Esophagus squamous epithelium (tissue), 5 donors: ENCODE results near the gene TNFRSF25. TPM values are rescaled to one million over a fixed set of nuclear protein-coding genes. Genes with fewer than 3 reads are reported as not detected.
"Not testable (repeated sequence)": the region's sequence is repeated elsewhere in the genome, so short reads cannot be mapped to it uniquely, and the experiment has no call there.

Source experiments
- DNase-seq: peaks from one replicate; lab custom pipeline; 2025; lab: John Stamatoyannopoulos, UW
- H3K27ac ChIP-seq, 4 donors: fragments of 200-600 bp; sonication (generic); one replicate each; pipeline ENCODE4 v1.5.1; 2016 to 2019; ENCODE audit warnings: mild to moderate bottlenecking in 1 of 4
- H3K27me3 ChIP-seq, 4 donors: fragments of 200-600 bp; sonication (generic); 1 replicate in 3 of 4; 2 replicates in 1 of 4; pipeline versions ENCODE4 v1.5.1 to v1.6.0; 2017 to 2021; ENCODE audit warnings: antibody characterized with exemption in 1 of 4
- H3K36me3 ChIP-seq, 3 donors: fragments of 200-600 bp; sonication (generic); one replicate each; pipeline ENCODE4 v1.5.1; 2016 to 2019
- H3K4me1 ChIP-seq, 3 donors: fragments of 200-600 bp; sonication (generic); one replicate each; pipeline ENCODE4 v1.5.1; 2017 to 2019
- H3K4me3 ChIP-seq, 4 donors: fragments of 200-600 bp; sonication (generic); 1 replicate in 3 of 4; 2 replicates in 1 of 4; pipeline ENCODE4 v1.5.1; 2016 to 2019; ENCODE audit warnings: mild to moderate bottlenecking in 2 of 4, moderate library complexity in 1 of 4
- H3K9me3 ChIP-seq, 3 donors: fragments of 200-600 bp; sonication (generic); one replicate each; pipeline ENCODE4 v1.5.1; 2016 to 2019
- POLR2A ChIP-seq, 4 donors: fragments of 450-650 bp; IDR thresholded peaks; one replicate each; pipeline ENCODE4 v1.6.1; 2017; ENCODE audit warnings: antibody characterized with exemption in 4 of 4, mild to moderate bottlenecking in 4 of 4, moderate library complexity in 3 of 4
- WGBS, 2 donors: methylation state at CpG; one replicate each; pipeline ENCODE4 v1.1.5; 2018; 5-methylcytosine and 5-hydroxymethylcytosine counted together
- intact Hi-C: fragments of 100-400 bp; cut with DNase I; formaldehyde crosslinking; loops from one replicate; pipeline ENCODE4 v1.15.0; 2022
- total RNA-seq, 4 donors: library from RNA; depleted of rRNA; stranded (reverse); fragments of >200 nt; gene quantifications; one replicate each; pipeline ENCODE4 v1.1.0, GENCODE V29; 2016
- TF ChIP-seq, protein P1 (sequence below), 6 experiments: fragments of 450-650 bp in 4 of 6; fragments of 200-600 bp in 2 of 6; sonication (generic) in 2 of 6; IDR thresholded peaks; one replicate each; pipeline ENCODE4 v1.5.1; 2016 to 2019; ENCODE audit warnings: antibody characterized with exemption in 6 of 6, mild to moderate bottlenecking in 4 of 6, moderate library complexity in 4 of 6
- donor health status: DM: yes; HTN: yes; CAD: no.

The TNFRSF25 gene
- total RNA-seq, 4 donors from 2014 or later = 22.1 to 47.3 (median 34.3) TPM

DNA sequence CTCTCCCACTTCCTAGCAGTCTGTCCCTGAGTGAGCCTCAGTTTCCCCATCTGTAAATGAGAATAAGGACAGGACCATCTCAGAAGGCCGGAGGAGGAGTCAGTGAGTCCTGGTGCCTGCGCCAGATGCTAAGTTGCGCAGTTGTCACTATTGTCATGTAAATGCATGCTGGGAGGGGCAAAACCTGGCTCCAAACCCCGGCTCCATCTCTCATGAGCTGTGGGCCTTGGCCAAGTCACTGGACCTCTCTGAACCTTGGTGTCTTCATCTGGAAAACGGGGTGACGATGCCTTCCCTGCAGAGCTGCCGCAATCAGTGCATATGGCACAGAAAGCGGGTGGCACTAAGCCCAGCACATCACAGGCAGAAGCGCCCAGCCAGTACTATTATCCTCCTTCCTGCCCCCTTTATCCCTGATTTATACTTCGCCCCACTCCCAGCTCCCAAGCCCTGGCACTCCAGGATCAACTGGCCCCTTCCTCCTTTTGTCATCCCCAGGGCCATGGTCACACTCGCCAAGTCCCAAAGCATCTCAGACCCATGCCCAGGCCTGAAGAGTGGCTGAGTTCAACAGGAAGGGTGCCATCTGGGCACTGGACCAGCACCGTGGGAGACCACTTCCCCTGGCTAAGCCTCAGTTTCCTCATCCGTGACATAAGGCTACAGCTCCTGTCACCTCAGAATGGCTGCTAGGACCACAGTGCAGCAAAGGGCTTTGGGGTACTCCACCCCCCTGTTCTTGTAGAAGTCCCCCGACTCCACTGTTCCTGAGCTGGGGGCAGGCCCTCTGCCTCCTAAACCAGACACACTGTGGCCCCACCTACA is 29.8 kb upstream of the TNFRSF25 start:
- no peaks in the 10 kb centered on the region for H3K36me3 ChIP-seq
- H3K4me3 ChIP-seq = peak overlapping the region; percentile 51 to 84 (median 61)
- TF ChIP-seq POLR2A (IDR thresholded peaks at IDR 0.05) = no peak
- TF ChIP-seq, protein P1, sequence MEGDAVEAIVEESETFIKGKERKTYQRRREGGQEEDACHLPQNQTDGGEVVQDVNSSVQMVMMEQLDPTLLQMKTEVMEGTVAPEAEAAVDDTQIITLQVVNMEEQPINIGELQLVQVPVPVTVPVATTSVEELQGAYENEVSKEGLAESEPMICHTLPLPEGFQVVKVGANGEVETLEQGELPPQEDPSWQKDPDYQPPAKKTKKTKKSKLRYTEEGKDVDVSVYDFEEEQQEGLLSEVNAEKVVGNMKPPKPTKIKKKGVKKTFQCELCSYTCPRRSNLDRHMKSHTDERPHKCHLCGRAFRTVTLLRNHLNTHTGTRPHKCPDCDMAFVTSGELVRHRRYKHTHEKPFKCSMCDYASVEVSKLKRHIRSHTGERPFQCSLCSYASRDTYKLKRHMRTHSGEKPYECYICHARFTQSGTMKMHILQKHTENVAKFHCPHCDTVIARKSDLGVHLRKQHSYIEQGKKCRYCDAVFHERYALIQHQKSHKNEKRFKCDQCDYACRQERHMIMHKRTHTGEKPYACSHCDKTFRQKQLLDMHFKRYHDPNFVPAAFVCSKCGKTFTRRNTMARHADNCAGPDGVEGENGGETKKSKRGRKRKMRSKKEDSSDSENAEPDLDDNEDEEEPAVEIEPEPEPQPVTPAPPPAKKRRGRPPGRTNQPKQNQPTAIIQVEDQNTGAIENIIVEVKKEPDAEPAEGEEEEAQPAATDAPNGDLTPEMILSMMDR (IDR thresholded peaks at IDR 0.05) = no peak
- H3K4me1 ChIP-seq = peaks cover 35 to 73% (median 38%) of the 10 kb centered on the region in 3 donors
- peak overlapping the region in 1 of 4 donors; percentile 71 for H3K27ac ChIP-seq
- peaks cover 0 to 15% (median 0%) of the 10 kb centered on the region in 4 donors for H3K27me3 ChIP-seq
- H3K9me3 ChIP-seq = no peaks in the 10 kb centered on the region
- intact Hi-C loops = no loop called here
- 47 to 70% methylated on average over 6 of the region's 14 CpGs for WGBS, 2 donors
- DNase-seq = no peak

DNA sequence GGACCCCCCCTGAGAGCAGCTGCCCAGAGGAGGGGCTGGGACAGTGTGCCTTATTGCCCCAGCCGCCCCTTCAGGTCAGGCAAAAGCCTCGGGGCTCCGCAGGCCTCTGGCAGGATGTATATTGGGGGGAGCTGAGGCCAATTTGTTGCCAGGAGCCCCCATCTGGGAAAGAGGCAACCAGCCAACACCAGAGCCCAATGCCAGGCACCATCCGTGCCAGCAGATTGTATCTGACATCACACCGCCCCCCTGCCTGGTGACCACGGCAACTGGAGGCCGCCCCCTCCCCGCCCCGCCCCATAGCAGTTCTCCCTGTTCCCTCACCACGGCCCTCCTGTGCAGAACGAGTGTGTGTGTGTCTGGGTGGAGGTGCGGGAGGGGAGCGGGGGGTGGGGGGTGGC is 29.1 kb upstream of the TNFRSF25 start:
- WGBS, 2 donors = 100% methylated on average over 1 of the region's 13 CpGs; no CpG with 5 or more reads in 1 of the 2 donors
- TF ChIP-seq, protein P1 (IDR thresholded peaks at IDR 0.05) = no peak
- TF ChIP-seq POLR2A (IDR thresholded peaks at IDR 0.05) = no peak
- H3K27ac ChIP-seq = no peak overlapping the region
- peaks cover 37 to 78% (median 45%) of the 10 kb centered on the region in 3 donors for H3K4me1 ChIP-seq
- no peaks in the 10 kb centered on the region for H3K9me3 ChIP-seq
- DNase-seq = no peak
- peaks cover 0 to 22% (median 0%) of the 10 kb centered on the region in 4 donors for H3K27me3 ChIP-seq
- H3K4me3 ChIP-seq = no peak overlapping the region
- H3K36me3 ChIP-seq = no peaks in the 10 kb centered on the region
- intact Hi-C loops = no loop called here

DNA sequence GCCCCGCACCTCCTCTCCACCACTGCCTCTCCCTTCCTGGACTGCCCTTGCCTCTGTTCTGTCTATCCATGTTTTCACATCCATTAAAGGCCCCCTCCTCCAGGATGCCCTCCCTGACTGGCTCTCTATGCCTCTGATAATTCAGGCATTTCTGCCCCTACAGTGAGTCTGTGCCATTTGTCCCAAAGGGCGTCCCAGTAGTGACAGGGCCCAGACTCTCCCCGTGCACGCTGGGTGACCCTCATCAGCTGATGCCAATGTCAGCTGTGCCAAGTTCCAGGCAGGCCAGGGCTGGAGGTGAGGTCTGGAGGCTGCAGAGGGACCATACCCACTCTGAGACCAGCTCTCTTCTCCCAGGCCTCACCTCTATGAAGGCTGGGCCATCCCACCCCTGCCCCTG is 28.7 kb upstream of the TNFRSF25 start:
- Histone ChIP-seq H3K36me3 (no peaks in the 10 kb centered on the region), H3K4me3 (no peak overlapping the region), H3K27me3 (peaks cover 0 to 26% (median 0%) of the 10 kb centered on the region in 4 donors), H3K27ac (no peak overlapping the region), H3K4me1 (peaks cover 37 to 82% (median 46%) of the 10 kb centered on the region in 3 donors), H3K9me3 (no peaks in the 10 kb centered on the region)
- intact Hi-C loops = no loop called here
- TF ChIP-seq POLR2A (IDR thresholded peaks at IDR 0.05) = no peak
- TF ChIP-seq, protein P1 (IDR thresholded peaks at IDR 0.05) = no peak
- WGBS, 2 donors = 69 to 87% methylated on average over 1 to 3 of the region's 4 CpGs
- no peak for DNase-seq

DNA sequence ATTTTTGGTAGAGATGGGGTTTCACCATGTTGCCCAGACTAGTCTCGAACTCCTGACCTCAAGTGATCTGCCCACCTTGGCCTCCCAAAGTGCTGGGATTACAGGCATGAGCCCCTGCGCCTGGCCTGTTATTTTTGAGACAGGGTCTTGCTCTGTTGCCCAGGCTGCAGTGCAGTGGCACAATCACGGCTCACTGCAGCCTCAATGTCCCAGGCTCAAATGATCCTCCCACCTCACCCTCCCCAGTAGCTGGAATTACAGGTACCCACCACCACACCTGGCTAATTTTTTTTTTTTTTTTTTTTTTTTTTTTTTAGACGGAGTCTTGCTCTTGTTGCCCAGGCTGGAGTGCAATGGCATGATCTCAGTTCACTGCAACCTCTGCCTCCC is 27.9 kb upstream of the TNFRSF25 start:
- H3K27ac ChIP-seq, H3K36me3 ChIP-seq, DNase-seq, intact Hi-C loops, H3K4me3 ChIP-seq, H3K9me3 ChIP-seq: not testable (repeated sequence)
- Histone ChIP-seq H3K27me3 (peaks cover 0 to 23% (median 0%) of the 10 kb centered on the region in 4 donors), H3K4me1 (peaks cover 37 to 85% (median 52%) of the 10 kb centered on the region in 3 donors)
- 90 to 94% methylated on average over 3 of the region's 4 CpGs for WGBS, 2 donors

DNA sequence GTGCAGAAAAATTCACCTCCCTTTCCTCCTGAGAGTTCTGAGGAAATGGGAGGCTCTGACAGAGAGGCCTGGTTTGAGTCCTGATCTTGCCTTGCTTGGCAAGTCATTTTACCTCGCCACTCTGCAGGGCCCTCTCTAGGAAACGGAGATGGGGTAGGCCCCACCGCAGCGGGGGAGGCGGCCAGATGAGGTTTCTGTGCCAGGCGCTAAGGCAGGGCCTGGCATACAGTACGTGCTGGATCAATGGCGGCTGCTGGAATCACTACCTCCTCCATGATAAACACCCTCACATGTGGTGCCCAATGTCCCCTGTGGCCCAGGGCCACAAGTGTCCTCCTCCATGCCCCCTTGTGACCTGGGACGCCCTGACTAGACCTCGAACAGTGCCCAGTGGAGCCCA is 26.0 kb upstream of the TNFRSF25 start:
- peak overlapping the region; percentile 90 to 97 (median 93) for H3K27ac ChIP-seq
- no peak overlapping the region for H3K4me3 ChIP-seq
- peaks cover 35 to 87% (median 51%) of the 10 kb centered on the region in 3 donors for H3K4me1 ChIP-seq
- WGBS, 2 donors = 13 to 37% methylated on average over 2 to 3 of the region's 10 CpGs
- DNase-seq = no peak
- H3K27me3 ChIP-seq = peaks cover 0 to 18% (median 0%) of the 10 kb centered on the region in 4 donors
- intact Hi-C loops = no loop called here
- TF ChIP-seq, protein P1 (IDR thresholded peaks at IDR 0.05) = no peak
- TF ChIP-seq POLR2A (IDR thresholded peaks at IDR 0.05) = no peak
- H3K36me3 ChIP-seq = no peaks in the 10 kb centered on the region
- no peaks in the 10 kb centered on the region for H3K9me3 ChIP-seq
